SK-N-SH (cell line): ENCODE measurements around the gene MXRA8. TPM values are rescaled to one million over a fixed set of nuclear protein-coding genes. Genes with fewer than 3 reads are reported as not detected.

ENCODE experiments used
- CTCF ChIA-PET: fragments of 300-600, 350-600 bp; formaldehyde crosslinking; extraction: SDS; loops from one replicate; lab custom pipeline; 2021; lab: Yijun Ruan, JAX
- POLR2A ChIA-PET: fragments of 350-600 bp; sonication (Branson Sonifier 250); formaldehyde crosslinking; extraction: SDS; loops from one replicate; lab custom pipeline; 2020; ENCODE audit warnings: antibody characterized with exemption, inconsistent platforms; lab: Yijun Ruan, JAX
- DNase-seq: peaks from one replicate; pipeline ENCODE4 v3.0.0; 2012
- H2AFZ ChIP-seq: fragments of 200-600 bp; sonication (generic); 2 replicates; pipeline ENCODE4 v1.8.1; 2016; ENCODE audit warnings: antibody characterized with exemption, mild to moderate bottlenecking, low read depth
- H3F3A ChIP-seq: fragments of 200-600 bp; sonication (generic); replicated peaks from 2 replicates; pipeline ENCODE3; 2016; ENCODE audit warnings: antibody characterized with exemption, mild to moderate bottlenecking; ENCODE audit not compliant: insufficient read depth
- H3K27ac ChIP-seq, 2 experiments: fragments of 200-500 bp in 1 of 2; fragments of 200-600 bp in 1 of 2; sonication (Bioruptor generic) in 1 of 2; sonication (generic), shearing (Covaris generic) in 1 of 2; 2 replicates each; pipeline versions ENCODE4 v1.5.1 to v1.6.1; 2014 to 2016; ENCODE audit warnings: low read depth in 2 of 2, inconsistent platforms in 1 of 2, low read length in 1 of 2, mild to moderate bottlenecking in 1 of 2, mixed read lengths in 1 of 2
- H3K27me3 ChIP-seq: fragments of 200-600 bp; sonication (generic), shearing (Covaris generic); 2 replicates; pipeline ENCODE4 v1.6.1; 2016; ENCODE audit warnings: mixed run types; ENCODE audit not compliant: insufficient read depth
- H3K36me3 ChIP-seq, 2 experiments: fragments of 200-500 bp in 1 of 2; fragments of 200-600 bp in 1 of 2; sonication (Bioruptor generic) in 1 of 2; sonication (generic) in 1 of 2; replicated peaks in 1 of 2; 2 replicates each; pipeline versions ENCODE3 to v1.5.1; 2014 to 2016; ENCODE audit warnings: low read length in 1 of 2, mild to moderate bottlenecking in 1 of 2; ENCODE audit not compliant: insufficient read depth in 2 of 2, control insufficient read depth in 1 of 2
- H3K4me1 ChIP-seq, 2 experiments: fragments of 200-500 bp in 1 of 2; fragments of 200-600 bp in 1 of 2; sonication (Bioruptor generic) in 1 of 2; sonication (generic), shearing (Covaris generic) in 1 of 2; 2 replicates each; pipeline versions ENCODE4 v1.5.1 to v1.6.1; 2014 to 2016; ENCODE audit warnings: low read depth in 1 of 2, low read length in 1 of 2, mixed run types in 1 of 2; ENCODE audit not compliant: insufficient read depth in 2 of 2, control insufficient read depth in 1 of 2
- H3K4me2 ChIP-seq: fragments of 200-600 bp; sonication (generic), shearing (Covaris generic); 2 replicates; pipeline ENCODE4 v1.6.1; 2017; ENCODE audit warnings: mixed run types
- H3K4me3 ChIP-seq, 2 experiments: fragments of 200-500 bp in 1 of 2; fragments of 200-600 bp in 1 of 2; sonication (Bioruptor generic) in 1 of 2; sonication (generic), shearing (Covaris generic) in 1 of 2; 2 replicates each; pipeline versions ENCODE4 v1.5.1 to v1.8.1; 2014 to 2016; ENCODE audit warnings: low read depth in 2 of 2, inconsistent platforms in 1 of 2, low read length in 1 of 2, mild to moderate bottlenecking in 1 of 2, mixed read lengths in 1 of 2, moderate library complexity in 1 of 2
- H3K79me2 ChIP-seq: fragments of 200-600 bp; sonication (generic); 2 replicates; pipeline ENCODE4 v1.8.1; 2017; ENCODE audit warnings: mild to moderate bottlenecking; ENCODE audit not compliant: insufficient read depth
- H3K9ac ChIP-seq: fragments of 200-600 bp; sonication (generic); 2 replicates; pipeline ENCODE4 v1.6.1; 2017; ENCODE audit warnings: mixed run types
- H3K9me2 ChIP-seq: fragments of 200-600 bp; sonication (generic); 2 replicates; pipeline ENCODE4 v1.6.1; 2017; ENCODE audit warnings: mixed run types
- H3K9me3 ChIP-seq: fragments of 200-600 bp; sonication (generic); 2 replicates; pipeline ENCODE4 v1.6.1; 2017; ENCODE audit warnings: mixed run types, mild to moderate bottlenecking, moderate library complexity
- H4K20me1 ChIP-seq: fragments of 200-600 bp; sonication (generic); 2 replicates; pipeline ENCODE4 v1.6.1; 2017; ENCODE audit warnings: mild to moderate bottlenecking, mixed run types; ENCODE audit not compliant: insufficient read depth
- ELF1 ChIP-seq: IDR thresholded peaks from 2 replicates; pipeline ENCODE4 v1.4.0; 2012
- MAX ChIP-seq: IDR thresholded peaks from 2 replicates; pipeline ENCODE4 v1.4.0; 2012; ENCODE audit warnings: low read depth
- NFIC ChIP-seq: IDR thresholded peaks from 2 replicates; pipeline ENCODE4 v1.4.0; 2012; ENCODE audit warnings: borderline replicate concordance
- REST ChIP-seq: IDR thresholded peaks from 2 replicates; pipeline ENCODE4 v1.6.1; 2012; ENCODE audit warnings: mild to moderate bottlenecking, low read depth, low read length, moderate library complexity
- TCF12 ChIP-seq: IDR thresholded peaks from 2 replicates; pipeline ENCODE4 v1.4.0; 2012
- TEAD4 ChIP-seq: IDR thresholded peaks from 2 replicates; pipeline ENCODE4 v1.4.0; 2012; ENCODE audit warnings: mild to moderate bottlenecking, borderline replicate concordance; ENCODE audit not compliant: insufficient read depth
- USF1 ChIP-seq: IDR thresholded peaks from 2 replicates; pipeline ENCODE4 v1.4.0; 2012; ENCODE audit warnings: low read depth, borderline replicate concordance
- YY1 ChIP-seq: IDR thresholded peaks from 2 replicates; pipeline ENCODE4 v1.4.0; 2012; ENCODE audit warnings: low read depth, mild to moderate bottlenecking
- WGBS: methylation state at CpG from one replicate; pipeline ENCODE4 v1.1.6; 2017; ENCODE audit warnings: low lambda C conversion rate; 5-methylcytosine and 5-hydroxymethylcytosine counted together
- polyA plus RNA-seq, 3 experiments: library from polyadenylated mRNA; depleted of rRNA; stranded (reverse); fragments of >200 nt; gene quantifications; 2 replicates each; pipeline ENCODE4 v1.2.3, GENCODE V29; 2012

Gene MXRA8
- polyA plus RNA-seq, 1 of the 3 experiments (the other 2 are of a cell fraction) = 2.5 TPM

- Histone ChIP-seq H3K27me3 (no peaks in the 10 kb centered on the region), H4K20me1 (peaks cover 34% of the 10 kb centered on the region), H3K36me3 (peaks cover 12 to 64% of the 10 kb centered on the region in 2 experiments), H3K4me1 (peaks cover 0 to 4% of the 10 kb centered on the region in 2 experiments; a peak in 1 of 4 replicates), H3K4me2 (no peak overlapping the region), H3K79me2 (peaks cover 51% of the 10 kb centered on the region), H3K9me3 (no peaks in the 10 kb centered on the region), H3F3A (peaks cover 14% of the 10 kb centered on the region), H3K9ac (no peak overlapping the region), H3K9me2 (no peaks in the 10 kb centered on the region), H2AFZ (no peak overlapping the region), H3K27ac (no peak overlapping the region), H3K4me3 (no peak overlapping the region)
- CTCF ChIA-PET = interaction anchor here (3.7 kb wide), 1 partner anchor 56 kb away, joined by 13 read pairs; no protein-coding TSS in a partner anchor
- 88% methylated on average over 25 of the region's 26 CpGs for WGBS
- TF ChIP-seq TEAD4 = no peak
- no peak for TF ChIP-seq MAX
- TF ChIP-seq ELF1 = no peak
- no peak for TF ChIP-seq TCF12
- TF ChIP-seq NFIC = no peak
- no peak for TF ChIP-seq USF1
- no peak for DNase-seq
- POLR2A ChIA-PET = interaction anchor here (1.1 kb wide), 1 partner anchor 84 kb away, joined by 3 read pairs; no protein-coding TSS in a partner anchor
Observed at GRCh38 chr1:1315435-1315954, 42.9 kb downstream of the MXRA8 start.

GRCh38 chr1:1314678-1315335, 43.5 kb downstream of the MXRA8 start:
- H3K27ac ChIP-seq = no peak overlapping the region
- peaks cover 14% of the 10 kb centered on the region for H3F3A ChIP-seq
- no peak overlapping the region for H3K9ac ChIP-seq
- ChIA-PET POLR2A (interaction anchor here (0.9 to 1.1 kb wide), 2 partner anchors 17 to 84 kb away, joined by 3 read pairs; no protein-coding TSS in a partner anchor), CTCF (interaction anchor here (0.8 to 3.7 kb wide), 3 partner anchors 23 to 57 kb away, joined by 3 to 13 read pairs (median 4); no protein-coding TSS in a partner anchor)
- WGBS = 99% methylated on average over 17 of the region's 23 CpGs
- no peaks in the 10 kb centered on the region for H3K9me2 ChIP-seq
- no peaks in the 10 kb centered on the region for H3K27me3 ChIP-seq
- H3K79me2 ChIP-seq = peaks cover 44% of the 10 kb centered on the region
- H4K20me1 ChIP-seq = peaks cover 35% of the 10 kb centered on the region
- no peak for DNase-seq
- no peak overlapping the region for H3K4me3 ChIP-seq
- no peak overlapping the region for H3K4me2 ChIP-seq
- no peak overlapping the region for H2AFZ ChIP-seq
- H3K36me3 ChIP-seq = peaks cover 12 to 67% of the 10 kb centered on the region in 2 experiments
- no peaks in the 10 kb centered on the region for H3K9me3 ChIP-seq
- peaks cover under 1 to 4% of the 10 kb centered on the region in 2 experiments; a peak in 2 of 4 replicates for H3K4me1 ChIP-seq
- TF ChIP-seq REST = no peak
- no peak for TF ChIP-seq YY1
